Transverse colon (tissue), 4 donors: ENCODE data around the gene RPS4Y2. TPM values are rescaled to one million over a fixed set of nuclear protein-coding genes. Genes with fewer than 3 reads are reported as not detected.

Source experiments
- DNase-seq: peaks from one replicate; pipeline ENCODE4 v3.0.0-alpha.2; 2019
- H3K27ac ChIP-seq, 4 donors: fragments of 200-600 bp; sonication (generic); 2 replicates each; pipeline ENCODE4 v1.5.1; 2016 to 2018; ENCODE audit warnings: inconsistent platforms in 4 of 4
- H3K27me3 ChIP-seq: fragments of 200-600 bp; sonication (generic); 2 replicates; pipeline ENCODE4 v1.5.1; 2017; ENCODE audit warnings: inconsistent platforms
- H3K36me3 ChIP-seq, 4 donors: fragments of 200-600 bp; sonication (generic); 2 replicates each; pipeline ENCODE4 v1.5.1; 2017 to 2019; ENCODE audit warnings: inconsistent platforms in 4 of 4
- H3K4me1 ChIP-seq, 4 donors: fragments of 200-600 bp; sonication (generic); 2 replicates each; pipeline ENCODE4 v1.5.1; 2017 to 2020; ENCODE audit warnings: inconsistent platforms in 4 of 4
- H3K4me3 ChIP-seq, 4 donors: fragments of 200-600 bp; sonication (generic); 1 replicate in 1 of 4; 2 replicates in 3 of 4; pipeline versions ENCODE4 v1.5.1 to v1.6.1; 2017 to 2019; ENCODE audit warnings: inconsistent platforms in 4 of 4
- H3K9me3 ChIP-seq, 2 donors: fragments of 200-600 bp; sonication (generic); 2 replicates each; pipeline ENCODE4 v1.5.1; 2017 to 2019; ENCODE audit warnings: inconsistent platforms in 2 of 2
- CTCF ChIP-seq, 5 experiments: fragments of 200-600 bp in 3 of 5; fragments of 450-650 bp in 2 of 5; sonication (generic) in 3 of 5; IDR thresholded peaks; 1 replicate in 2 of 5; 2 replicates in 3 of 5; pipeline ENCODE4 v1.5.1; 2016 to 2017; ENCODE audit warnings: antibody characterized with exemption in 5 of 5, inconsistent platforms in 3 of 5, mild to moderate bottlenecking in 2 of 5, moderate library complexity in 1 of 5
- EP300 ChIP-seq: sonication (generic); formaldehyde crosslinking; IDR thresholded peaks from one replicate; pipeline ENCODE4 v1.6.1; 2017; ENCODE audit warnings: antibody characterized with exemption, low read depth
- POLR2A ChIP-seq: fragments of 450-650 bp; IDR thresholded peaks from one replicate; pipeline ENCODE4 v1.6.1; 2016; ENCODE audit warnings: antibody characterized with exemption, mild to moderate bottlenecking, moderate library complexity
- POLR2AphosphoS5 ChIP-seq, 3 donors: sonication (generic); formaldehyde crosslinking; IDR thresholded peaks; one replicate each; pipeline ENCODE4 v1.6.1; 2016; ENCODE audit warnings: antibody characterized with exemption in 3 of 3
- WGBS, 2 donors: methylation state at CpG; one replicate each; pipeline ENCODE4 v1.1.5; 2018; ENCODE audit warnings: low coverage in 1 of 2; 5-methylcytosine and 5-hydroxymethylcytosine counted together
- in situ Hi-C, 4 donors: fragments of 200-750 bp; cut with MboI; loops; one replicate each; pipeline versions ENCODE4 v1.15.0 to v1.15.1; 2017; ENCODE audit warnings: low sequenced_read_pairs in 3 of 4, low pct_ligation_motif_present in 1 of 4, low pct_unique_long_range_greater_than_20kb in 1 of 4
- intact Hi-C: fragments of 100-400 bp; cut with DNase I; formaldehyde crosslinking; loops from one replicate; pipeline ENCODE4 v1.15.1; 2023; ENCODE audit warnings: low total_unique reads
- total RNA-seq, 4 donors: library from RNA; depleted of rRNA; stranded (reverse); fragments of >200 nt; gene quantifications; one replicate each; pipeline ENCODE4 v1.1.0, GENCODE V29; 2016

RPS4Y2 gene
- total RNA-seq, 4 donors from 2014 or later: not detected

DNA sequence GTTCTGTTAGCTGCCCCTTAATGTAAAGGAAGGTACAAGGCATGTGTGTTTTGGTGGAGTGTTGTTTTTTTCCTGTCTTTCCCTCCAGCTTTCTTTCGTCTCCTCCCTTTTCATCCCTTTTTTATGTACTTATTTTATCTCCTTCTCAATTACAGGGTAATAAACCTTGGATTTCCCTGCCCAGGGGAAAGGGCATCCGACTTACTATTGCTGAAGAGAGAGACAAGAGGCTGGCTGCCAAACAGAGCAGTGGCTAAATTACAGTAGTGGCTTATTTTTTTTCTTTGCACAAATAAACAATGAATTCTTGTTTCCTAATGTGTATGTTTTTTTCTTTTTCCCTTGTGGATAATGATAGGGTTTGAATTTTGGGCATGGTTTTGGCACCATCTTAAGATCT lies 24.9 kb downstream of the RPS4Y2 start:
- intact Hi-C loops: no loop called here
- Histone ChIP-seq H3K27me3 (no peaks in the 10 kb centered on the region), H3K9me3 (no peaks in the 10 kb centered on the region), H3K36me3 (no peaks in the 10 kb centered on the region), H3K27ac (peak overlapping the region in 2 of 4 donors; percentile 34 to 38), H3K4me1 (peaks cover 0 to 6% (median 0%) of the 10 kb centered on the region in 4 donors), H3K4me3 (no peak overlapping the region)
- 67% methylated on average over 1 of the region's 2 CpGs; no CpG with 5 or more reads in 1 of the 2 donors for WGBS, 2 donors
- no peak for DNase-seq
- TF ChIP-seq POLR2AphosphoS5 (IDR thresholded peaks at IDR 0.05) (no peak), POLR2A (no peak), EP300 (no peak), CTCF (IDR thresholded peaks at IDR 0.05) (no peak)
- in situ Hi-C loops: no loop called here

DNA sequence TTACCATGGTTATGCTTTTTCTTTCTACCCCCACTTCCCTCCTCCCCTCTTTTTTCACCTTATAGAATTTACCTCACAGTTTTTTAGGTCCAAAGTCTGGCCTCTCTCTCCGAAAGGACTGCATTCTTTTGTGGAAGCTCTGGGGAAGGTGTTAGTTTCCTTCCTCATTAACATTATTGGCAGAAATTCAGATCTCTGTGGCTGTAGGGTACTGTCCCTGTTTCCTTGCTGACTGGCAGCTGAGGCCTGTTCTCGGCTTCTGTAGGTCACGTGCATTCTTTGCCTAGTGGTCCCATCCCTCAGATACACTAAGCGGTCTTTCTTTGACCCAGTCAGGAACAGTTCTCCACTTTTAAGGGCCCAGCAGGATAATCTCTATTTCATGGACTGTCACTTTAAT lies 25.5 kb downstream of the RPS4Y2 start:
- DNase-seq: no peak
- intact Hi-C loops: no loop called here
- H3K9me3 ChIP-seq: no peaks in the 10 kb centered on the region
- TF ChIP-seq EP300 (no peak), POLR2A (no peak), POLR2AphosphoS5 (IDR thresholded peaks at IDR 0.05) (no peak), CTCF (IDR thresholded peaks at IDR 0.05) (no peak)
- in situ Hi-C loops: no loop called here
- H3K27ac ChIP-seq: peak overlapping the region in 2 of 4 donors; percentile 34 to 38
- H3K36me3 ChIP-seq: no peaks in the 10 kb centered on the region
- peaks cover 0 to 6% (median 0%) of the 10 kb centered on the region in 4 donors for H3K4me1 ChIP-seq
- H3K4me3 ChIP-seq: no peak overlapping the region
- no peaks in the 10 kb centered on the region for H3K27me3 ChIP-seq
- WGBS, 2 donors: no CpG with 5 or more reads among the region's 4 CpGs

GRCh38 chrY:20784965-20785364 lies 29.1 kb downstream of the RPS4Y2 start:
- Histone ChIP-seq H3K9me3 (no peaks in the 10 kb centered on the region), H3K27me3 (no peaks in the 10 kb centered on the region), H3K27ac (no peak overlapping the region), H3K4me3 (no peak overlapping the region), H3K4me1 (peaks cover 0 to 6% (median 0%) of the 10 kb centered on the region in 4 donors), H3K36me3 (no peaks in the 10 kb centered on the region)
- intact Hi-C loops: no loop called here
- no CpG with 5 or more reads among the region's 1 CpG for WGBS, 2 donors
- no peak for DNase-seq
- in situ Hi-C loops: no loop called here
- no peak for TF ChIP-seq POLR2A
- TF ChIP-seq EP300: no peak
- TF ChIP-seq POLR2AphosphoS5 (IDR thresholded peaks at IDR 0.05): no peak
- TF ChIP-seq CTCF (IDR thresholded peaks at IDR 0.05): no peak

DNA sequence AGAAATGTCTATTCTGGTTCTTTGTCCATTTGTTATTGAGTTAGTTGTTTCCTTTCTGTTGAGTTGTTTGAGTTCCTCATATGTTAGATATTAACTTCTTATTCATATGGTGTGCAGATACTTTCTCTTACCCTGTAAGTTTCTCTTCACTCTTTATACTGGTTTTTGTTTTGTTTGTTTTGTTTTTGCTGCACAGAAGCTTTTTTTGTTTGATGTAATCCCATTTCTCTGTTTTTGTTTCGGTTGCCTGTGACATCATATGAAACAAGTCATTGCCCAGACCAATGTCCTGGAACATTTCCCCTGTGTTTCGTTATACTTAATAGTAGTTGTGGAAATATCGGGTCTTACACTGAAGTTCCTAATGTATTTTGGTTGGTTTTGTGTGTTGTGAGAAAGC lies 31.2 kb downstream of the RPS4Y2 start:
- 72% methylated on average over 3 of the region's 3 CpGs; no CpG with 5 or more reads in 1 of the 2 donors for WGBS, 2 donors
- Histone ChIP-seq H3K9me3 (no peaks in the 10 kb centered on the region), H3K27ac (no peak overlapping the region), H3K36me3 (no peaks in the 10 kb centered on the region), H3K4me1 (no peaks in the 10 kb centered on the region), H3K4me3 (no peak overlapping the region), H3K27me3 (no peaks in the 10 kb centered on the region)
- intact Hi-C loops: no loop called here
- DNase-seq: no peak
- no peak for TF ChIP-seq EP300
- TF ChIP-seq CTCF (IDR thresholded peaks at IDR 0.05): no peak
- TF ChIP-seq POLR2AphosphoS5 (IDR thresholded peaks at IDR 0.05): no peak
- no peak for TF ChIP-seq POLR2A
- in situ Hi-C loops: no loop called here
